KMS-11 (cell line): Measurements from ENCODE around the gene PDCD4.

ENCODE experiments used
- H2AFZ ChIP-seq: fragments of 200-600 bp; sonication (generic); 2 replicates; pipeline ENCODE4 v1.6.1; 2016; ENCODE audit warnings: antibody characterized with exemption, mixed run types, low read depth
- H3K27ac ChIP-seq: fragments of 200-600 bp; sonication (generic); 2 replicates; pipeline ENCODE4 v1.6.1; 2016; ENCODE audit warnings: mild to moderate bottlenecking, mixed run types
- H3K27me3 ChIP-seq: fragments of 200-600 bp; sonication (generic); 2 replicates; pipeline ENCODE4 v1.6.1; 2017; ENCODE audit warnings: mild to moderate bottlenecking, low read depth, mixed run types, moderate library complexity; ENCODE audit not compliant: insufficient read depth
- H3K36me3 ChIP-seq: fragments of 200-600 bp; sonication (generic); 2 replicates; pipeline ENCODE4 v1.6.1; 2017; ENCODE audit warnings: mild to moderate bottlenecking, mixed run types; ENCODE audit not compliant: insufficient read depth
- H3K4me1 ChIP-seq: fragments of 200-600 bp; sonication (generic); 2 replicates; pipeline ENCODE4 v1.6.1; 2016; ENCODE audit warnings: mild to moderate bottlenecking, low read depth, mixed run types; ENCODE audit not compliant: poor library complexity, severe bottlenecking
- H3K4me2 ChIP-seq: fragments of 200-600 bp; sonication (generic); 2 replicates; pipeline ENCODE4 v1.7.0; 2016; ENCODE audit warnings: mild to moderate bottlenecking, mixed run types
- H3K4me3 ChIP-seq: fragments of 200-600 bp; sonication (generic); IDR thresholded peaks from 2 replicates; pipeline ENCODE4 v1.6.1; 2017; ENCODE audit warnings: low read depth, low read length, mixed read lengths; ENCODE audit not compliant: insufficient read depth
- H3K79me2 ChIP-seq: fragments of 200-600 bp; sonication (generic); 2 replicates; pipeline ENCODE4 v1.6.1; 2016; ENCODE audit warnings: low read depth, mixed run types; ENCODE audit not compliant: insufficient read depth
- H3K9ac ChIP-seq: fragments of 200-600 bp; sonication (generic); 2 replicates; pipeline ENCODE4 v1.6.1; 2016; ENCODE audit warnings: mild to moderate bottlenecking, mixed run types
- H4K20me1 ChIP-seq: fragments of 200-600 bp; sonication (generic); 2 replicates; pipeline ENCODE4 v1.6.1; 2016; ENCODE audit warnings: mild to moderate bottlenecking, mixed run types; ENCODE audit not compliant: insufficient read depth
- CTCF ChIP-seq: fragments of 200-600 bp; sonication (generic); conservative IDR thresholded peaks from 2 replicates; pipeline ENCODE4 v1.6.1; 2017; ENCODE audit warnings: low read depth, mild to moderate bottlenecking, antibody characterized with exemption, low read length, moderate library complexity, mixed read lengths

PDCD4 gene

GRCh38 chr10:110903280-110904278, 31.9 kb downstream of the PDCD4 start:
- peaks cover 58% of the 10 kb centered on the region for H3K4me1 ChIP-seq
- H3K79me2 ChIP-seq: no peaks in the 10 kb centered on the region
- peak overlapping the region; percentile 78 for H3K27ac ChIP-seq
- H3K9ac ChIP-seq: peak overlapping the region; percentile 11; the same call in 1 of the 2 replicates
- H3K36me3 ChIP-seq: no peaks in the 10 kb centered on the region
- H3K4me3 ChIP-seq: no peak overlapping the region
- TF ChIP-seq CTCF: no peak
- no peaks in the 10 kb centered on the region for H4K20me1 ChIP-seq
- no peaks in the 10 kb centered on the region for H3K27me3 ChIP-seq
- H2AFZ ChIP-seq: no peak overlapping the region; the same call in 1 of the 2 replicates
- peak overlapping the region; percentile 65 for H3K4me2 ChIP-seq

GRCh38 chr10:110910138-110910537, 38.4 kb downstream of the PDCD4 start:
- no peaks in the 10 kb centered on the region for H3K27me3 ChIP-seq
- no peak overlapping the region for H3K4me2 ChIP-seq
- no peak overlapping the region for H3K4me3 ChIP-seq
- no peaks in the 10 kb centered on the region for H3K36me3 ChIP-seq
- no peaks in the 10 kb centered on the region for H3K79me2 ChIP-seq
- H3K4me1 ChIP-seq: peaks cover 6% of the 10 kb centered on the region
- no peak overlapping the region for H2AFZ ChIP-seq
- no peak for TF ChIP-seq CTCF
- no peak overlapping the region for H3K27ac ChIP-seq
- no peak overlapping the region for H3K9ac ChIP-seq
- no peaks in the 10 kb centered on the region for H4K20me1 ChIP-seq

- TF ChIP-seq CTCF: no peak
- Histone ChIP-seq H3K4me2 (no peak overlapping the region), H2AFZ (no peak overlapping the region), H3K27ac (no peak overlapping the region), H3K79me2 (peaks cover 5% of the 10 kb centered on the region; the same call in 1 of the 2 replicates), H3K27me3 (no peaks in the 10 kb centered on the region), H3K9ac (no peak overlapping the region), H4K20me1 (no peaks in the 10 kb centered on the region), H3K4me1 (peaks cover 14% of the 10 kb centered on the region), H3K4me3 (no peak overlapping the region), H3K36me3 (no peaks in the 10 kb centered on the region)
Measured at GRCh38 chr10:110912374-110912773, 40.6 kb downstream of the PDCD4 start.

GRCh38 chr10:110914431-110914830, 42.7 kb downstream of the PDCD4 start:
- no peak for TF ChIP-seq CTCF
- no peak overlapping the region for H3K9ac ChIP-seq
- no peak overlapping the region for H3K27ac ChIP-seq
- H4K20me1 ChIP-seq: no peaks in the 10 kb centered on the region
- no peak overlapping the region for H3K4me3 ChIP-seq
- no peak overlapping the region for H3K4me2 ChIP-seq
- H3K79me2 ChIP-seq: peaks cover 9% of the 10 kb centered on the region; the same call in 1 of the 2 replicates
- H2AFZ ChIP-seq: no peak overlapping the region
- H3K36me3 ChIP-seq: no peaks in the 10 kb centered on the region
- peaks cover 22% of the 10 kb centered on the region for H3K4me1 ChIP-seq
- H3K27me3 ChIP-seq: no peaks in the 10 kb centered on the region
